HepG2 (cell line): ENCODE results near the gene JAG1. TPM values are rescaled to one million over a fixed set of nuclear protein-coding genes. Genes with fewer than 3 reads are reported as not detected.
A peak's percentile ranks its signal among the peaks of the same experiment; 100 is the strongest.

Experiments
- AGO2 ChIP-seq: fragments of 200-400 bp; formaldehyde crosslinking; optimal IDR thresholded peaks from 2 replicates; pipeline ENCODE3; 2017; ENCODE audit warnings: mild to moderate bottlenecking, low read depth, low read length, moderate library complexity
- DNMT1 ChIP-seq: sonication (generic); formaldehyde crosslinking; IDR thresholded peaks from 2 replicates; pipeline ENCODE4 v1.5.1; 2020; ENCODE audit warnings: mild to moderate bottlenecking, missing genetic modification reagents
- FOXK2 ChIP-seq: fragments of 450-650 bp; IDR thresholded peaks from 2 replicates; pipeline ENCODE4 v1.6.1; 2016
- HHEX ChIP-seq: IDR thresholded peaks from 2 replicates; pipeline ENCODE4 v1.6.1; 2016; ENCODE audit warnings: control low read depth
- KLF13 ChIP-seq: sonication (generic); formaldehyde crosslinking; IDR thresholded peaks from 2 replicates; pipeline ENCODE4 v1.4.0; 2020; ENCODE audit warnings: mild to moderate bottlenecking, missing genetic modification reagents
- RBFOX2 ChIP-seq: fragments of 200-400 bp; formaldehyde crosslinking; IDR thresholded peaks from 2 replicates; pipeline ENCODE4 v1.6.1; 2017; ENCODE audit warnings: low read depth, mild to moderate bottlenecking, low read length
- RELA ChIP-seq: sonication (generic); formaldehyde crosslinking; IDR thresholded peaks from 2 replicates; pipeline ENCODE4 v1.4.0; 2020; ENCODE audit warnings: missing genetic modification reagents
- TCF7L2 ChIP-seq: IDR thresholded peaks from 2 replicates; pipeline ENCODE4 v1.6.1; 2011; ENCODE audit warnings: mild to moderate bottlenecking, low read depth, low read length, moderate library complexity
- ZBTB33 ChIP-seq: sonication (generic); formaldehyde crosslinking; IDR thresholded peaks from 2 replicates; pipeline ENCODE4 v1.4.0; 2020; ENCODE audit warnings: missing genetic modification reagents
- ZBTB4 ChIP-seq: sonication (generic); formaldehyde crosslinking; IDR thresholded peaks from 2 replicates; pipeline ENCODE4 v1.4.0; 2020; ENCODE audit warnings: missing genetic modification reagents, mild to moderate bottlenecking, borderline replicate concordance
- ZFP62 ChIP-seq: sonication (generic); formaldehyde crosslinking; IDR thresholded peaks from 2 replicates; pipeline ENCODE4 v1.4.0; 2020; ENCODE audit warnings: missing genetic modification reagents
- ZMAT3 ChIP-seq: sonication (generic); formaldehyde crosslinking; conservative IDR thresholded peaks from 2 replicates; pipeline ENCODE4 v1.7.0; 2021; ENCODE audit warnings: missing genetic modification reagents
- ZNF333 ChIP-seq: sonication (generic); formaldehyde crosslinking; IDR thresholded peaks from 2 replicates; pipeline ENCODE4 v1.4.0; 2020; ENCODE audit warnings: mild to moderate bottlenecking, missing genetic modification reagents, borderline replicate concordance
- ZNF687 ChIP-seq: sonication (generic); formaldehyde crosslinking; IDR thresholded peaks from 2 replicates; pipeline ENCODE4 v1.5.1; 2020; ENCODE audit warnings: mild to moderate bottlenecking, missing genetic modification reagents, moderate library complexity
- polyA plus RNA-seq, 8 experiments: library from polyadenylated mRNA; depleted of rRNA in 3 of 8; stranded (reverse) in 7 of 8; unstranded in 1 of 8; fragments of >200 nt; fragmentation: Illumina TruSeq in 4 of 8; extraction: Trizol in 4 of 8; gene quantifications; 2 replicates each; pipeline versions ENCODE4 v1.2.1 to v1.2.3, GENCODE V29; 2011 to 2016; ENCODE audit warnings: low read depth in 4 of 8, missing spikeins in 1 of 8, mixed read lengths in 1 of 8; ENCODE audit not compliant: insufficient read depth in 1 of 8
- total RNA-seq, 5 experiments: library from RNA; depleted of rRNA; stranded (reverse); fragments of >200 nt; fragmentation: Illumina TruSeq; extraction: Trizol; gene quantifications; 2 replicates each; pipeline ENCODE4 v1.2.3, GENCODE V29; 2016; ENCODE audit warnings: low read depth in 1 of 5
- TF ChIP-seq, protein P1 (sequence below): sonication (generic); formaldehyde crosslinking; IDR thresholded peaks from 2 replicates; pipeline ENCODE4 v1.4.0; 2020; ENCODE audit warnings: missing genetic modification reagents
- TF ChIP-seq, protein P2 (sequence below): sonication (generic); formaldehyde crosslinking; IDR thresholded peaks from 2 replicates; pipeline ENCODE4 v1.5.0; 2020; ENCODE audit warnings: missing genetic modification reagents, mild to moderate bottlenecking, borderline replicate concordance
- TF ChIP-seq, protein P3 (sequence below): sonication (generic); formaldehyde crosslinking; IDR thresholded peaks from 2 replicates; pipeline ENCODE4 v1.4.0; 2020; ENCODE audit warnings: missing genetic modification reagents

Gene JAG1
- total and polyA plus RNA-seq, 2 of the 13 experiments (the other 11 are each of a cell fraction or from before 2014, with no cell fraction given), result 47.1 to 56.3 TPM

GRCh38 chr20:10667077-10667401, 6.8 kb downstream of the JAG1 start (continued):
- TF ChIP-seq ZNF687 (peak; percentile 34; the same call in 1 of the 2 replicates), KLF13 (CRISPR knock-in tag) (0 out of 2 replicates have a peak, but pooled peaks have one; percentile 28), ZNF333 (CRISPR knock-in tag) (no peak), FOXK2 (no peak), ZMAT3 (CRISPR knock-in tag) (no peak), ZBTB33 (CRISPR knock-in tag) (peak; percentile 83), TCF7L2 (no peak), RBFOX2 (peak; percentile 87), HHEX (no peak), RELA (CRISPR knock-in tag) (no peak), DNMT1 (CRISPR knock-in tag) (0 out of 2 replicates have a peak, but pooled peaks have one; percentile 54), AGO2 (peak; percentile 97), ZBTB4 (no peak), ZFP62 (CRISPR knock-in tag) (no peak)
- TF ChIP-seq, protein P1, sequence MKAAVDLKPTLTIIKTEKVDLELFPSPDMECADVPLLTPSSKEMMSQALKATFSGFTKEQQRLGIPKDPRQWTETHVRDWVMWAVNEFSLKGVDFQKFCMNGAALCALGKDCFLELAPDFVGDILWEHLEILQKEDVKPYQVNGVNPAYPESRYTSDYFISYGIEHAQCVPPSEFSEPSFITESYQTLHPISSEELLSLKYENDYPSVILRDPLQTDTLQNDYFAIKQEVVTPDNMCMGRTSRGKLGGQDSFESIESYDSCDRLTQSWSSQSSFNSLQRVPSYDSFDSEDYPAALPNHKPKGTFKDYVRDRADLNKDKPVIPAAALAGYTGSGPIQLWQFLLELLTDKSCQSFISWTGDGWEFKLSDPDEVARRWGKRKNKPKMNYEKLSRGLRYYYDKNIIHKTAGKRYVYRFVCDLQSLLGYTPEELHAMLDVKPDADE (CRISPR knock-in tag), result no peak
- TF ChIP-seq, protein P2, sequence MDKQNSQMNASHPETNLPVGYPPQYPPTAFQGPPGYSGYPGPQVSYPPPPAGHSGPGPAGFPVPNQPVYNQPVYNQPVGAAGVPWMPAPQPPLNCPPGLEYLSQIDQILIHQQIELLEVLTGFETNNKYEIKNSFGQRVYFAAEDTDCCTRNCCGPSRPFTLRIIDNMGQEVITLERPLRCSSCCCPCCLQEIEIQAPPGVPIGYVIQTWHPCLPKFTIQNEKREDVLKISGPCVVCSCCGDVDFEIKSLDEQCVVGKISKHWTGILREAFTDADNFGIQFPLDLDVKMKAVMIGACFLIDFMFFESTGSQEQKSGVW (CRISPR knock-in tag), result no peak
- TF ChIP-seq, protein P3, sequence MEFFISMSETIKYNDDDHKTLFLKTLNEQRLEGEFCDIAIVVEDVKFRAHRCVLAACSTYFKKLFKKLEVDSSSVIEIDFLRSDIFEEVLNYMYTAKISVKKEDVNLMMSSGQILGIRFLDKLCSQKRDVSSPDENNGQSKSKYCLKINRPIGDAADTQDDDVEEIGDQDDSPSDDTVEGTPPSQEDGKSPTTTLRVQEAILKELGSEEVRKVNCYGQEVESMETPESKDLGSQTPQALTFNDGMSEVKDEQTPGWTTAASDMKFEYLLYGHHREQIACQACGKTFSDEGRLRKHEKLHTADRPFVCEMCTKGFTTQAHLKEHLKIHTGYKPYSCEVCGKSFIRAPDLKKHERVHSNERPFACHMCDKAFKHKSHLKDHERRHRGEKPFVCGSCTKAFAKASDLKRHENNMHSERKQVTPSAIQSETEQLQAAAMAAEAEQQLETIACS, result peak; percentile 1; the same call in 1 of the 2 replicates
- TF ChIP-seq, all 625 proteins: peak for 11
